CD8-positive, alpha-beta memory T cell (primary cell): Measurements from ENCODE around the gene UPF3A. TPM values are rescaled to one million over a fixed set of nuclear protein-coding genes. Genes with fewer than 3 reads are reported as not detected.
"Not testable (repeated sequence)": the region's sequence is repeated elsewhere in the genome, so short reads cannot be mapped to it uniquely, and the experiment has no call there.

Experiments used
- CTCF ChIA-PET: fragments of 350-600 bp; sonication (Branson Sonifier 250); formaldehyde crosslinking; loops from one replicate; lab custom pipeline; 2021; ENCODE audit warnings: antibody characterized with exemption; lab: Charles Lee
- POLR2A ChIA-PET: fragments of 350-600 bp; sonication (Branson Sonifier 250); formaldehyde crosslinking; loops from one replicate; lab custom pipeline; 2021; ENCODE audit warnings: antibody characterized with exemption; lab: Charles Lee
- DNase-seq, 5 donors: peaks; one replicate each; pipeline versions ENCODE4 v3.0.0 to v3.0.0-alpha.2; 2020 to 2022; ENCODE audit warnings: mixed read lengths in 1 of 5
- H3K27ac ChIP-seq: one replicate; pipeline ENCODE4 v1.7.0; 2013; ENCODE audit warnings: low read depth, mild to moderate bottlenecking, low read length, moderate library complexity
- H3K27me3 ChIP-seq: 2 replicates; pipeline ENCODE4 v1.7.0; 2013; ENCODE audit warnings: low read length, mild to moderate bottlenecking; ENCODE audit not compliant: insufficient read depth, poor library complexity, severe bottlenecking
- H3K36me3 ChIP-seq: 2 replicates; pipeline ENCODE4 v1.7.0; 2013; ENCODE audit warnings: mild to moderate bottlenecking, low read length, moderate library complexity; ENCODE audit not compliant: insufficient read depth
- H3K4me1 ChIP-seq: 2 replicates; pipeline ENCODE4 v1.7.0; 2013; ENCODE audit warnings: mild to moderate bottlenecking, low read length, moderate library complexity; ENCODE audit not compliant: insufficient read depth
- H3K4me3 ChIP-seq: 2 replicates; pipeline ENCODE4 v1.7.0; 2013; ENCODE audit warnings: mild to moderate bottlenecking, low read length
- H3K9me3 ChIP-seq: 2 replicates; pipeline ENCODE4 v1.7.0; 2013; ENCODE audit warnings: mild to moderate bottlenecking, low read length
- H3K27ac Mint-ChIP-seq, 8 donors: one replicate each; pipeline ENCODE4 v1.8.0; 2020 to 2021; ENCODE audit warnings: mixed read lengths in 8 of 8, mild to moderate bottlenecking in 6 of 8, inconsistent platforms in 3 of 8, moderate library complexity in 3 of 8
- H3K27me3 Mint-ChIP-seq, 2 donors: one replicate each; pipeline ENCODE4 v1.8.0; 2020 to 2021; ENCODE audit warnings: mixed read lengths in 2 of 2, mild to moderate bottlenecking in 1 of 2, moderate library complexity in 1 of 2
- H3K36me3 Mint-ChIP-seq, 3 donors: one replicate each; pipeline ENCODE4 v1.8.0; 2020 to 2021; ENCODE audit warnings: mixed read lengths in 3 of 3, inconsistent platforms in 1 of 3, mild to moderate bottlenecking in 1 of 3
- H3K4me1 Mint-ChIP-seq, 3 donors: one replicate each; pipeline ENCODE4 v1.8.0; 2020 to 2021; ENCODE audit warnings: mixed read lengths in 3 of 3, inconsistent platforms in 1 of 3, mild to moderate bottlenecking in 1 of 3
- H3K4me3 Mint-ChIP-seq, 7 donors: one replicate each; pipeline ENCODE4 v1.8.0; 2020 to 2021; ENCODE audit warnings: mixed read lengths in 7 of 7, mild to moderate bottlenecking in 6 of 7, moderate library complexity in 4 of 7, inconsistent platforms in 2 of 7
- H3K9me3 Mint-ChIP-seq, 5 donors: one replicate each; pipeline ENCODE4 v1.8.0; 2020 to 2022; ENCODE audit warnings: mixed read lengths in 5 of 5, mild to moderate bottlenecking in 3 of 5, moderate library complexity in 2 of 5, inconsistent platforms in 1 of 5
- polyA plus RNA-seq: library from polyadenylated mRNA; unstranded; fragments of 300-500 nt; fragmentation: Illumina TruSeq; gene quantifications from one replicate; pipeline ENCODE4 v1.2.3, GENCODE V29; 2021
- total RNA-seq, 2 experiments: library from RNA; stranded (reverse); gene quantifications; one replicate each; pipeline ENCODE4 v1.2.3, GENCODE V29; 2021

Gene UPF3A
- total and polyA plus RNA-seq, 3 experiments from 2014 or later = 41.4 to 52.9 (median 48.0) TPM

DNA sequence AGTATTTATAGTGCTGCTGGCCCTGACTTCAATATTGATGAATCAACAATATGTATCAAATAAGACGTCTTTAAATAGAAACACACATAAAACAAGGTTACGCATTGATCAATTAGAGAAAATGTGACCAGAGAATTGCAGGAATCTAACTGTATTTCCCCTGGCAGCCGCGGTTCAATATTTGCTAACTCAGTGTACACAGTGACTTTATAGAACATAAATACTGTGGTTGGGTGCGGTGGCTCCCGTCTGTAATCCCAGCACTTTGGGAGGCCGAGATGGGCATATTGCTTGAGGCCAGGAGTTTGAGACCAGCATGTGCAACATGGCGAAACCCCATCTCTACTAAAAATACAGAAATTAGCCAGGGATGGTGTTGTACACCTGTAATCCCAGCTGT, 22.8 kb upstream of the UPF3A start:
- CTCF ChIA-PET = no interaction called here
- POLR2A ChIA-PET = no interaction called here
- no peak overlapping the region for H3K27ac Mint-ChIP-seq
- no peaks in the 10 kb centered on the region for H3K27me3 Mint-ChIP-seq
- Histone ChIP-seq H3K4me3 (no peak overlapping the region), H3K36me3 (peaks cover 58% of the 10 kb centered on the region), H3K27ac (no peak overlapping the region), H3K4me1 (peaks cover 26% of the 10 kb centered on the region), H3K27me3 (no peaks in the 10 kb centered on the region), H3K9me3 (no peaks in the 10 kb centered on the region)
- H3K9me3 Mint-ChIP-seq = no peaks in the 10 kb centered on the region
- peaks cover 20 to 90% (median 46%) of the 10 kb centered on the region in 3 donors for H3K36me3 Mint-ChIP-seq
- H3K4me1 Mint-ChIP-seq = peaks cover 50 to 68% (median 66%) of the 10 kb centered on the region in 3 donors
- DNase-seq = no peak
- no peak overlapping the region for H3K4me3 Mint-ChIP-seq

DNA sequence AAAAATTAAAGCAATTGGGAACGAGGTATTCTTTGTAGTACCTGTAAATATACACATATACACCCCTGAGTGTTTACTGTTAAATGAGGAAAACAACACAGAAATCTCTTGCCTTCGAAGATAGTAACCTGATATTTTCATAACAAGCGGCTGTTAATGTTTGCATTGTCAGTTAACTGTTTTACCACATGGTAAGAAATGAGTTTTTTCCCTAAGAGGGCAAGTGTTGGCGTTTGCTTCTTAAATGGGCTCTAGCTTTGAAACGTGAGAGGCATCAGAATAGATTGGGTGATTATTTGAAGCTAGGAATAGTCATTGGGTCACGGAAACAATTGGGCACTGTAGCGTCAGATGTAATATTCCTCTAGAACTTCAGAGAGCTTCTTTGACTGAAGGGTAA, 22.0 kb upstream of the UPF3A start:
- no peaks in the 10 kb centered on the region for H3K27me3 Mint-ChIP-seq
- H3K27ac Mint-ChIP-seq = no peak overlapping the region
- no peaks in the 10 kb centered on the region for H3K9me3 Mint-ChIP-seq
- peaks cover 18 to 86% (median 45%) of the 10 kb centered on the region in 3 donors for H3K36me3 Mint-ChIP-seq
- no peak for DNase-seq
- Histone ChIP-seq H3K4me3 (no peak overlapping the region), H3K36me3 (peaks cover 58% of the 10 kb centered on the region), H3K9me3 (no peaks in the 10 kb centered on the region), H3K4me1 (peaks cover 28% of the 10 kb centered on the region), H3K27me3 (no peaks in the 10 kb centered on the region), H3K27ac (no peak overlapping the region)
- no peak overlapping the region for H3K4me3 Mint-ChIP-seq
- H3K4me1 Mint-ChIP-seq = peaks cover 54 to 69% (median 65%) of the 10 kb centered on the region in 3 donors
- ChIA-PET CTCF (interaction anchor here (1.1 kb wide), 1 partner anchor 10 kb away, joined by 3 read pairs; no protein-coding TSS in a partner anchor), POLR2A (no interaction called here)

DNA sequence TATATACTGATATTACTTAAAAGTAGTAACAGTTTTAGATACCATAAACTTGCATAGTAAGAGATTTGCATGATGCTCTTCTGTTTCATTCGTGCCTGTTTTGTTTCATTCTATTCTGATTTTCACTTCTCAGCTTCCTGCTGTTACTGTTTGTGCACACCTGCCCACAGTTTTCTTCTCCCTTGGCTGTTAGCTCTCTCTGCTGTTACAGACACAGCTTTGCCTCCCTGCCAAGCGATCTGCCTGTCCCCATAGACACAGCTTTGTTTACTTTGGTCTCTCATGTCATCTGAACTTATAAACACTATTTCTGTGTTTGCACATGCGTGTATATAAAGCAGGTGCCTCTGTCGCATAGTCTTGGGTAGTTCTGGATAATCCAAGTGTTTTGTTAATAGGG, 21.4 kb upstream of the UPF3A start:
- H3K27ac Mint-ChIP-seq = peak overlapping the region in 3 of 8 donors; percentile 41 to 72 (median 62)
- H3K4me1 ChIP-seq = peaks cover 28% of the 10 kb centered on the region
- CTCF ChIA-PET = interaction anchor here (1.1 kb wide), 1 partner anchor 9 kb away, joined by 3 read pairs; no protein-coding TSS in a partner anchor

DNA sequence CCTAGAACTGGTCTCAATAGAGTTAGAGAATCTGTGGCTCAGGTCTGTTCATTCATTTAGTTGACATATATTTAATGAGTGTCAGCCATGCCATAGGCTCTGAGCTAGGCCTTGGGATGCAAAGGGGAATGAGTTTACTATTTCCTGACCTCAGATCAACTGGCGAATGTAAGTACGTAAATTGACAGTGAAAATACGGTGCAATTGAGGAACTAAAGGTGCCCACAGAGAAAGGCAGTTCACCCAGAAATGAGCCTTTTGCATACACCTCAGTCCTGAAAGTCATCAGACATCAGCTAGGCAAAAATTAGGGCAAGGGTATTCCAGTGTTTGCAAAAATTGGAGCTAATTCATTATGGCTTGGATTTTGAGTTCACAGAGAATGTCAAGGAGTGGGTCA, 20.6 kb upstream of the UPF3A start:
- POLR2A ChIA-PET = no interaction called here
- DNase-seq = no peak
- Mint-ChIP-seq H3K4me3 (peak overlapping the region in 3 of 7 donors; percentile 33 to 59 (median 52)), H3K36me3 (peaks cover 26 to 82% (median 36%) of the 10 kb centered on the region in 3 donors), H3K27me3 (no peaks in the 10 kb centered on the region), H3K27ac (peak overlapping the region in 5 of 8 donors; percentile 54 to 87 (median 68)), H3K9me3 (no peaks in the 10 kb centered on the region), H3K4me1 (peaks cover 58 to 69% (median 66%) of the 10 kb centered on the region in 3 donors)
- H3K9me3 ChIP-seq = no peaks in the 10 kb centered on the region
- H3K36me3 ChIP-seq = peaks cover 53% of the 10 kb centered on the region
- CTCF ChIA-PET = interaction anchor here (1.6 kb wide), 1 partner anchor 59 kb away, joined by 3 read pairs; no protein-coding TSS in a partner anchor
- peaks cover 28% of the 10 kb centered on the region for H3K4me1 ChIP-seq
- no peaks in the 10 kb centered on the region for H3K27me3 ChIP-seq
- no peak overlapping the region for H3K4me3 ChIP-seq
- H3K27ac ChIP-seq = no peak overlapping the region

More for the DNA sequence above, 21.4 kb upstream of the UPF3A start:
- Mint-ChIP-seq H3K36me3 (peaks cover 19 to 84% (median 39%) of the 10 kb centered on the region in 3 donors), H3K27me3 (no peaks in the 10 kb centered on the region), H3K9me3 (no peaks in the 10 kb centered on the region), H3K4me3 (peak overlapping the region in 1 of 7 donors; percentile 12), H3K4me1 (peaks cover 53 to 67% (median 64%) of the 10 kb centered on the region in 3 donors)
- H3K27me3 ChIP-seq = no peaks in the 10 kb centered on the region
- H3K36me3 ChIP-seq = peaks cover 53% of the 10 kb centered on the region
- no peaks in the 10 kb centered on the region for H3K9me3 ChIP-seq
- POLR2A ChIA-PET = no interaction called here
- DNase-seq = no peak
- no peak overlapping the region for H3K27ac ChIP-seq
- no peak overlapping the region for H3K4me3 ChIP-seq

DNA sequence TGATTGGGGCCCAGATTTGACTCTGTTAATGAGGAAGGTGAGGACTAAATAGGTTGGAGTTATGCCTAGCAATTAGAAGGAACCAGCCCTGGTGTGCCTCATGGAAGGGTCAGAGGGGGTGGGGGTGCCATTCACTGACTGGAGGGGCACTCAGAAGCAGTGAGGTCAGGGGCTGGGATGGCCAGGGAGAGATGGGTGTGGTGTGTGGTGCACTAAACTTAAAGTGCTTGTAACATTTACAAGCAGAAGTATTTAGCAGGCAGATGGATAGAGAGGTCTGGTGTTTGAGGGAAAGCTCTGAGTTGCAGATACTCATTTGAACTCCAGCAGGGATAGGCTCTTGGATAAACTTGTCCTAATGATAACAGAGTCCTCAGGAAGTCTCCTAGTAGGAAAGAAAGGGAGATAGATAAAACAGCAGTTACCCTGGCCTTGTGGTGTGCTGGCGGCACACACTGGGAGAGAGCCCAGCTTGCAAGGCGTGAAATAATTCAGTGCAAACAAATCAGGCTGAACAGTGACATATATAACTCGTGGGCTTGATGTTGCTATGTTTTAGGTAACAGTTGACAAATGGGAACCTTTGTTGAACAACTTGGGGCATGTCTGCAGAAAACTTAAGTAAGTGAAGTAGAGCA, 20.0 kb upstream of the UPF3A start:
- peak overlapping the region; percentile 47 to 87 (median 66) for H3K27ac Mint-ChIP-seq
- Histone ChIP-seq H3K27me3 (no peaks in the 10 kb centered on the region), H3K27ac (no peak overlapping the region), H3K9me3 (no peaks in the 10 kb centered on the region), H3K4me1 (peaks cover 28% of the 10 kb centered on the region), H3K4me3 (no peak overlapping the region), H3K36me3 (peaks cover 50% of the 10 kb centered on the region)
- no peak for DNase-seq
- POLR2A ChIA-PET = no interaction called here
- CTCF ChIA-PET = interaction anchor here (1.6 kb wide), 1 partner anchor 59 kb away, joined by 3 read pairs; no protein-coding TSS in a partner anchor
- peaks cover 59 to 69% (median 69%) of the 10 kb centered on the region in 3 donors for H3K4me1 Mint-ChIP-seq
- H3K27me3 Mint-ChIP-seq = no peaks in the 10 kb centered on the region
- peak overlapping the region in 4 of 7 donors; percentile 46 to 71 (median 56) for H3K4me3 Mint-ChIP-seq
- peaks cover 26 to 82% (median 31%) of the 10 kb centered on the region in 3 donors for H3K36me3 Mint-ChIP-seq
- H3K9me3 Mint-ChIP-seq = no peaks in the 10 kb centered on the region

DNA sequence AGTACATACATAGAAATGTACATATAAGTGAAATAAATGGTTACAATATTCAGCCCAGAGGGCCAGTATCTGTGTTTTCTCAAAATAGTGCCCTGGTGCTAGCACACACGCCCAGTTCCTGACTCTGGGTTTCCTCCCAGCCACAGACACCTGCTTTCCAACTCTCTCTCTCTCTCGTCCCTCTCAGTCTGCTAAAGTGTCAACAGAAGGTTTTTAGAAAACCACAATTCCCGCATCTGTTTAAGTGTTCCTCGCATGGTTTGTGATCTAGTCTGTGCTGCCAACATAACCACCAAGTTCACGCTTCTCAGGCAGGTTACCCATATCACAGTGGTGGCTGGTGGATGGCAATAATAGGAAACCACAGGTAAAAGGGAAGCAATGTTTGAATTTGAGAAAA, 17.8 kb upstream of the UPF3A start:
- Mint-ChIP-seq H3K4me1 (peaks cover 75 to 83% (median 75%) of the 10 kb centered on the region in 3 donors), H3K27me3 (no peaks in the 10 kb centered on the region), H3K27ac (peak overlapping the region; percentile 2 to 92 (median 70)), H3K4me3 (peak overlapping the region; percentile 44 to 83 (median 67)), H3K9me3 (peaks cover 0 to 4% (median 0%) of the 10 kb centered on the region in 5 donors), H3K36me3 (peaks cover 23 to 79% (median 36%) of the 10 kb centered on the region in 3 donors)
- no peak overlapping the region for H3K4me3 ChIP-seq
- H3K4me1 ChIP-seq = peaks cover 39% of the 10 kb centered on the region
- ChIA-PET CTCF (no interaction called here), POLR2A (no interaction called here)
- H3K27ac ChIP-seq = no peak overlapping the region
- no peaks in the 10 kb centered on the region for H3K27me3 ChIP-seq
- DNase-seq = peak in 4 of 5 donors; percentile 7 to 76 (median 16)
- H3K9me3 ChIP-seq = no peaks in the 10 kb centered on the region
- peaks cover 44% of the 10 kb centered on the region for H3K36me3 ChIP-seq

DNA sequence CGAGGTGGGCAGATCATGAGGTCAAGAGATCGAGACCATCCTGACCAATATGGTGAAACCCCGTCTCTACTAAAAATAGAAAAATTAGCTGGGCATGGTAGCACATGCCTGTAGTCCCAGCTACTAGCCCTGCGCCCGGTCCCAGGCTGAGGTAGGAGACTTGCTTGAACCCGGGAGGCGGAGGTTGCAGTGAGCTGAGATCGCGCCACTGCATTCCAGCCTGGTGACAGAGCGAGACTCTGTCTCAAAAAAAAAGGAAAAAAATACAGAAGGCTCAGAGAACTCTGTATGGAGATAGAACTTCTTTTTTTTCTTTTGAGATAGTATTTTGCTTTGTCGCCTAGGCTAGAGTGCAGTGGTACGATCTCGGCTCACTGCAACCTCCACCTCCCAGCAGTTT, 17.1 kb upstream of the UPF3A start:
- H3K4me3 Mint-ChIP-seq, H3K4me3 ChIP-seq, H3K9me3 Mint-ChIP-seq, DNase-seq, H3K27ac ChIP-seq, H3K9me3 ChIP-seq, POLR2A ChIA-PET, CTCF ChIA-PET, H3K27me3 Mint-ChIP-seq, H3K27me3 ChIP-seq: not testable (repeated sequence)
- Histone ChIP-seq H3K36me3 (peaks cover 48% of the 10 kb centered on the region), H3K4me1 (peaks cover 46% of the 10 kb centered on the region)
- Mint-ChIP-seq H3K27ac (peak overlapping the region in 3 of 8 donors; percentile 17 to 92 (median 78)), H3K4me1 (peaks cover 82 to 90% (median 82%) of the 10 kb centered on the region in 3 donors), H3K36me3 (peaks cover 25 to 81% (median 39%) of the 10 kb centered on the region in 3 donors)
